K562 (cell line): ENCODE measurements around the gene G6PC2. TPM values are rescaled to one million over a fixed set of nuclear protein-coding genes. Genes with fewer than 3 reads are reported as not detected.

ENCODE experiments used
- CBX8 ChIP-seq: fragments of 200-600 bp; sonication (generic); IDR thresholded peaks from 2 replicates; pipeline ENCODE4 v1.6.1; 2012; ENCODE audit warnings: borderline replicate concordance, mixed run types, low read depth, mild to moderate bottlenecking, moderate library complexity, mixed read lengths, low read length, control low read depth, inconsistent platforms; ENCODE audit not compliant: poor library complexity, severe bottlenecking; ENCODE audit errors: extremely low read depth
- ESRRB ChIP-seq: fragments of 250-450 bp; sonication (Bioruptor Pico); IDR thresholded peaks from 2 replicates; pipeline ENCODE4 v1.5.0; 2020; ENCODE audit warnings: mild to moderate bottlenecking, moderate library complexity, borderline replicate concordance
- NCOR1 ChIP-seq: fragments of 450-650 bp; IDR thresholded peaks from 2 replicates; pipeline ENCODE4 v1.6.1; 2016; ENCODE audit warnings: mild to moderate bottlenecking, moderate library complexity
- NFXL1 ChIP-seq: fragments of 450-650 bp; formaldehyde crosslinking; IDR thresholded peaks from 2 replicates; pipeline ENCODE4 v1.4.0; 2021; ENCODE audit warnings: mild to moderate bottlenecking
- NR1H2 ChIP-seq: sonication (generic); formaldehyde crosslinking; IDR thresholded peaks from 2 replicates; pipeline ENCODE4 v1.4.0; 2020; ENCODE audit warnings: mild to moderate bottlenecking, missing genetic modification reagents
- ZNF146 ChIP-seq: IDR thresholded peaks from one replicate; pipeline ENCODE4 v1.6.1; 2018; ENCODE audit warnings: missing compliant biosample characterization; ENCODE audit not compliant: unreplicated experiment
- ZNF217 ChIP-seq: sonication (generic); formaldehyde crosslinking; IDR thresholded peaks from 2 replicates; pipeline ENCODE4 v1.8.0; 2022; ENCODE audit warnings: mild to moderate bottlenecking, missing genetic modification reagents
- polyA plus RNA-seq, 8 experiments: library from polyadenylated mRNA; depleted of rRNA in 4 of 8; stranded (reverse) in 5 of 8; unstranded in 3 of 8; fragments of >200 nt; fragmentation: Nextera tagmentation in 2 of 8; fragmentation: Illumina TruSeq in 1 of 8; extraction: Ambion mirVana in 2 of 8; extraction: Trizol in 1 of 8; gene quantifications; 2 replicates each; pipeline versions ENCODE4 v1.2.1 to v1.2.3, GENCODE V29; 2011 to 2014; ENCODE audit warnings: inconsistent platforms in 1 of 8, missing spikeins in 1 of 8
- total RNA-seq, 7 experiments: library from RNA; depleted of rRNA in 6 of 7; stranded (reverse); fragments of >200 nt in 6 of 7; fragmentation: Illumina TruSeq in 2 of 7; extraction: Trizol in 2 of 7; gene quantifications; 2 replicates each; pipeline versions ENCODE4 v1.2.1 to v1.2.3, GENCODE V29; 2011 to 2021; ENCODE audit warnings: low replicate concordance in 1 of 7
- TF ChIP-seq, protein P1 (sequence below): fragments of 450-650 bp; IDR thresholded peaks from 2 replicates; pipeline ENCODE4 v1.6.1; 2016; ENCODE audit warnings: missing biosample characterization, missing genetic modification characterization
- TF ChIP-seq, protein P2 (sequence below): fragments of 450-650 bp; formaldehyde crosslinking; IDR thresholded peaks from 2 replicates; pipeline ENCODE4 v1.4.0; 2020; ENCODE audit warnings: mild to moderate bottlenecking, moderate library complexity
- TF ChIP-seq, protein P3 (sequence below): IDR thresholded peaks from 2 replicates; pipeline ENCODE4 v1.6.1; 2011; ENCODE audit not compliant: insufficient read length; ENCODE audit errors: extremely low read depth
- TF ChIP-seq, protein P4 (sequence below), 2 experiments: fragments of 450-650 bp; IDR thresholded peaks; 2 replicates each; pipeline ENCODE4 v1.6.1; 2016; ENCODE audit warnings: mild to moderate bottlenecking in 2 of 2, borderline replicate concordance in 1 of 2, low read depth in 1 of 2, moderate library complexity in 1 of 2
- TF ChIP-seq, protein P5 (sequence below): fragments of 250-450 bp; sonication (Bioruptor Pico); IDR thresholded peaks from 2 replicates; pipeline ENCODE4 v1.5.0; 2021; ENCODE audit warnings: mild to moderate bottlenecking, borderline replicate concordance

Gene G6PC2
- total and polyA plus RNA-seq, 9 of the 15 experiments (the other 6 are each of a cell fraction or from before 2014, with no cell fraction given) = 0.03 to 0.15 TPM; not detected in 7

DNA sequence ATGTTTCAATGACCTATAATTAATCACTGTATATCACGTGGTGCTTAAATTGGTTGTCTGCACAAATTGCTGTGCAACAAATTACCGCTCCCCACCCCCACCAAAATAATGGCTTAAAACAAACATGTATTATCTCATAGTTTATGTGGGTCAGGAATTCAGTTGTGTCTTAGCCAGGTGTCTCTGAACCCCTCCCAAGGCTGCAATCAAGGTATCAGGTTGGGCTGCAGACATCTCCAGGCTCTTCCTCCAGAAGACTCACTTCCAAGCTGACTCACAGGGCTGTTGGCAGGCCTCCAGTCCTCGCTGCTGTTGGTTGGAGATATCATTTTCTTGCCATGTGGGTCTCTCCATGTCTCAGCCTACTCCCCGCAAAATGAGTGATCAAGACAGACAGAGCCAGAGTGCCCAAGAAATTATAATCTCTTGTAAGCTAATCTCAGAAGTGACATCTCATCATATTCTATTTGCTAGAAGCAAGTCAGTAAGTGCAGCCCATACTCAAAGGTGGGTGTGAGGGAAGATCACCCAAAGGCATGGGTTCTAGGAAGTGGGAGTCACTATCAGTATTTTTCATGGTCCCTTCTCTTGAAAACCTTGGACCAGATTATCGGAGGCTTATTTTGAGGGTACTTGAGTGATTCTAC, 49.3 kb upstream of the G6PC2 start (continued):
- TF ChIP-seq, protein P1, sequence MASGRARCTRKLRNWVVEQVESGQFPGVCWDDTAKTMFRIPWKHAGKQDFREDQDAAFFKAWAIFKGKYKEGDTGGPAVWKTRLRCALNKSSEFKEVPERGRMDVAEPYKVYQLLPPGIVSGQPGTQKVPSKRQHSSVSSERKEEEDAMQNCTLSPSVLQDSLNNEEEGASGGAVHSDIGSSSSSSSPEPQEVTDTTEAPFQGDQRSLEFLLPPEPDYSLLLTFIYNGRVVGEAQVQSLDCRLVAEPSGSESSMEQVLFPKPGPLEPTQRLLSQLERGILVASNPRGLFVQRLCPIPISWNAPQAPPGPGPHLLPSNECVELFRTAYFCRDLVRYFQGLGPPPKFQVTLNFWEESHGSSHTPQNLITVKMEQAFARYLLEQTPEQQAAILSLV (tag) = no peak
- TF ChIP-seq ZNF217 = no peak
- TF ChIP-seq CBX8 = no peak
- peak; percentile 95 for TF ChIP-seq NCOR1
- TF ChIP-seq NFXL1 (CRISPR knock-in tag) = no peak
- TF ChIP-seq, protein P2, sequence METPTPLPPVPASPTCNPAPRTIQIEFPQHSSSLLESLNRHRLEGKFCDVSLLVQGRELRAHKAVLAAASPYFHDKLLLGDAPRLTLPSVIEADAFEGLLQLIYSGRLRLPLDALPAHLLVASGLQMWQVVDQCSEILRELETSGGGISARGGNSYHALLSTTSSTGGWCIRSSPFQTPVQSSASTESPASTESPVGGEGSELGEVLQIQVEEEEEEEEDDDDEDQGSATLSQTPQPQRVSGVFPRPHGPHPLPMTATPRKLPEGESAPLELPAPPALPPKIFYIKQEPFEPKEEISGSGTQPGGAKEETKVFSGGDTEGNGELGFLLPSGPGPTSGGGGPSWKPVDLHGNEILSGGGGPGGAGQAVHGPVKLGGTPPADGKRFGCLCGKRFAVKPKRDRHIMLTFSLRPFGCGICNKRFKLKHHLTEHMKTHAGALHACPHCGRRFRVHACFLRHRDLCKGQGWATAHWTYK = no peak
- TF ChIP-seq, protein P3, sequence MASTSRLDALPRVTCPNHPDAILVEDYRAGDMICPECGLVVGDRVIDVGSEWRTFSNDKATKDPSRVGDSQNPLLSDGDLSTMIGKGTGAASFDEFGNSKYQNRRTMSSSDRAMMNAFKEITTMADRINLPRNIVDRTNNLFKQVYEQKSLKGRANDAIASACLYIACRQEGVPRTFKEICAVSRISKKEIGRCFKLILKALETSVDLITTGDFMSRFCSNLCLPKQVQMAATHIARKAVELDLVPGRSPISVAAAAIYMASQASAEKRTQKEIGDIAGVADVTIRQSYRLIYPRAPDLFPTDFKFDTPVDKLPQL = no peak
- TF ChIP-seq ESRRB (CRISPR knock-in tag) = no peak
- TF ChIP-seq, protein P4, sequence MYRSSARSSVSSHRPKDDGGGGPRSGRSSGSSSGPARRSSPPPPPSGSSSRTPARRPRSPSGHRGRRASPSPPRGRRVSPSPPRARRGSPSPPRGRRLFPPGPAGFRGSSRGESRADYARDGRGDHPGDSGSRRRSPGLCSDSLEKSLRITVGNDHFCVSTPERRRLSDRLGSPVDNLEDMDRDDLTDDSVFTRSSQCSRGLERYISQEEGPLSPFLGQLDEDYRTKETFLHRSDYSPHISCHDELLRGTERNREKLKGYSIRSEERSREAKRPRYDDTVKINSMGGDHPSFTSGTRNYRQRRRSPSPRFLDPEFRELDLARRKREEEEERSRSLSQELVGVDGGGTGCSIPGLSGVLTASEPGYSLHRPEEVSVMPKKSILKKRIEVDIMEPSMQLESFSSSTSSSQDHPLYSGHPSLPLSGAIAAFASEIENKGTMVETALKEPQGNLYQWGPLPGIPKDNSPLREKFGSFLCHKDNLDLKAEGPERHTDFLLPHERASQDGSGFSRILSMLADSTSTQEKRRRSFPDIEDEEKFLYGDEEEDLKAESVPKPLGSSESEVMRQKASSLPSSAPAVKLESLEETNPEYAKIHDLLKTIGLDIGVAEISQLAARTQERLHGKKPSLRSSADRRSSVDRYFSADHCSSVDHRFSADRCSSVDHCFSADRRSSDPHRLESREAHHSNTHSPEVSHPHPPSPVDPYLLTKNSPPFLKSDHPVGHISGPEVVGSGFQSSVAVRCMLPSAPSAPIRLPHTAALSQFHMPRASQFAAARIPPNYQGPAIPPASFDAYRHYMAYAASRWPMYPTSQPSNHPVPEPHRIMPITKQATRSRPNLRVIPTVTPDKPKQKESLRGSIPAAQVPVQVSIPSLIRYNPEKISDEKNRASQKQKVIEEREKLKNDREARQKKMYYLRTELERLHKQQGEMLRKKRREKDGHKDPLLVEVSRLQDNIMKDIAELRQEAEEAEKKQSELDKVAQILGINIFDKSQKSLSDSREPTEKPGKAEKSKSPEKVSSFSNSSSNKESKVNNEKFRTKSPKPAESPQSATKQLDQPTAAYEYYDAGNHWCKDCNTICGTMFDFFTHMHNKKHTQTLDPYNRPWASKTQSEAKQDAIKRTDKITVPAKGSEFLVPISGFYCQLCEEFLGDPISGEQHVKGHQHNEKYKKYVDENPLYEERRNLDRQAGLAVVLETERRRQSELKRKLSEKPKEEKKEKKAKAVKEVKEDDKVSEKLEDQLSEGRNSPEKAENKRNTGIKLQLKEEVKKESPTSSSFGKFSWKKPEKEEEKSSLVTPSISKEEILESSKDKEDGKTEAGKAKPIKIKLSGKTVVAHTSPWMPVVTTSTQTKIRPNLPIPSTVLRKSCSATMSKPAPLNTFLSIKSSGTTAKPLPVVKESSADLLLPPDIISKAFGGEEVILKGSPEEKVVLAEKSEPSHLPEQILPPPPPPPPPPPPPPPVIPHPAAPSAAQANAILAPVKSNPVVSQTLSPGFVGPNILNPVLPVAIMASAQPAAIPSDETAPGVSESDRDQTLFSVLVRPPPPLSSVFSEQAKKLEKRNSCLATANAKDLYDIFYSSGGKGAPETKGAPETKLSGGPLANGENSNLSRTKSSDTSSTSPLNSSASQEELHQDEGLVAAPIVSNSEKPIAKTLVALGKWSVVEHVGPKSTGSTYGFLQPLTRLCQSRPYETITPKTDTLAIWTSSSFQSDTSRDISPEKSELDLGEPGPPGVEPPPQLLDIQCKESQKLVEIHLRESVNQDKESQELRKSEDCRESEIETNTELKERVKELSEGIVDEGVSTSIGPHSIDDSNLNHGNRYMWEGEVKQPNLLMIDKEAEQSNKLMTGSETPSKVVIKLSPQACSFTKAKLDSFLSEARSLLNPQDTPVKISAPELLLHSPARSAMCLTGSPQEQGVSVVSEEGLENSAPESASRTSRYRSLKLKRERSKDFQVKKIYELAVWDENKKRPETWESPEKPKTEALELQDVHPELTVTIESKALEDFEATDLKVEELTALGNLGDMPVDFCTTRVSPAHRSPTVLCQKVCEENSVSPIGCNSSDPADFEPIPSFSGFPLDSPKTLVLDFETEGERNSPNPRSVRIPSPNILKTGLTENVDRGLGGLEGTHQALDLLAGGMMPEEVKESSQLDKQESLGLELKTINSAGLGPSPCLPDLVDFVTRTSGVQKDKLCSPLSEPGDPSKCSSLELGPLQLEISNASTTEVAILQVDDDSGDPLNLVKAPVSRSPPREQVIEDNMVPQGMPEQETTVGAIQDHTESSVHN (IDR thresholded peaks at IDR 0.05; ENCODE audit: borderline replicate concordance in 1 of 2, low read depth in 1 of 2) = no peak
- TF ChIP-seq, protein P5, sequence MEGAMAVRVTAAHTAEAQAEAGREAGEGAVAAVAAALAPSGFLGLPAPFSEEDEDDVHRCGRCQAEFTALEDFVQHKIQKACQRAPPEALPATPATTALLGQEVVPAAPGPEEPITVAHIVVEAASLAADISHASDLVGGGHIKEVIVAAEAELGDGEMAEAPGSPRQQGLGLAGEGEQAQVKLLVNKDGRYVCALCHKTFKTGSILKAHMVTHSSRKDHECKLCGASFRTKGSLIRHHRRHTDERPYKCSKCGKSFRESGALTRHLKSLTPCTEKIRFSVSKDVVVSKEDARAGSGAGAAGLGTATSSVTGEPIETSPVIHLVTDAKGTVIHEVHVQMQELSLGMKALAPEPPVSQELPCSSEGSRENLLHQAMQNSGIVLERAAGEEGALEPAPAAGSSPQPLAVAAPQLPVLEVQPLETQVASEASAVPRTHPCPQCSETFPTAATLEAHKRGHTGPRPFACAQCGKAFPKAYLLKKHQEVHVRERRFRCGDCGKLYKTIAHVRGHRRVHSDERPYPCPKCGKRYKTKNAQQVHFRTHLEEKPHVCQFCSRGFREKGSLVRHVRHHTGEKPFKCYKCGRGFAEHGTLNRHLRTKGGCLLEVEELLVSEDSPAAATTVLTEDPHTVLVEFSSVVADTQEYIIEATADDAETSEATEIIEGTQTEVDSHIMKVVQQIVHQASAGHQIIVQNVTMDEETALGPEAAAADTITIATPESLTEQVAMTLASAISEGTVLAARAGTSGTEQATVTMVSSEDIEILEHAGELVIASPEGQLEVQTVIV = no peak
- TF ChIP-seq NR1H2 (CRISPR knock-in tag) = no peak
- no peak for TF ChIP-seq ZNF146 (CRISPR knock-in tag)
